Spinal cord (tissue), 10 donors: ENCODE results near the gene CXCR4. TPM values are rescaled to one million over a fixed set of nuclear protein-coding genes. Genes with fewer than 3 reads are reported as not detected.
A peak's percentile ranks its signal among the peaks of the same experiment; 100 is the strongest.

Experiments
- DNase-seq, 6 donors: peaks; one replicate each; pipeline versions ENCODE4 v3.0.0 to v3.0.0-alpha.2; 2013 to 2015; ENCODE audit warnings: low spot score in 6 of 6, low read depth in 4 of 6
- H3K27ac ChIP-seq: one replicate; pipeline ENCODE4 v1.5.1; 2013; ENCODE audit warnings: low read depth, low read length, control low read depth
- H3K27me3 ChIP-seq: one replicate; pipeline ENCODE4 v1.6.1; 2013; ENCODE audit warnings: low read length; ENCODE audit not compliant: control insufficient read depth, insufficient read depth
- H3K36me3 ChIP-seq: one replicate; pipeline ENCODE4 v1.6.1; 2013; ENCODE audit warnings: low read length; ENCODE audit not compliant: control insufficient read depth, insufficient read depth
- H3K4me1 ChIP-seq: one replicate; pipeline ENCODE4 v1.6.1; 2013; ENCODE audit warnings: low read length; ENCODE audit not compliant: control insufficient read depth, insufficient read depth
- H3K4me3 ChIP-seq: one replicate; pipeline ENCODE4 v1.5.1; 2013; ENCODE audit warnings: low read depth, low read length, control low read depth
- H3K9me3 ChIP-seq: one replicate; pipeline ENCODE4 v1.6.1; 2013; ENCODE audit warnings: low read length; ENCODE audit not compliant: control insufficient read depth, insufficient read depth
- WGBS: methylation state at CpG from one replicate; pipeline ENCODE4 v1.1.5; 2013; ENCODE audit warnings: missing lambda C conversion rate; ENCODE audit not compliant: insufficient coverage; 5-methylcytosine and 5-hydroxymethylcytosine counted together
- polyA plus RNA-seq, 2 donors: library from polyadenylated mRNA; unstranded; fragments of 120-200 nt; gene quantifications; one replicate each; pipeline ENCODE4 v1.2.1, GENCODE V29; 2013; ENCODE audit not compliant: insufficient read length in 2 of 2
- total RNA-seq, 2 donors: library from RNA; depleted of rRNA in 1 of 2; stranded (reverse); fragments of 120-200 nt in 1 of 2; fragments of >200 nt in 1 of 2; gene quantifications; one replicate each; pipeline versions ENCODE4 v1.2.3 to v1.2.4, GENCODE V29; 2013 to 2014
- donor health status: healthy.

CXCR4 gene
- total and polyA plus RNA-seq, 4 donors = 19.2 to 60.3 (median 48.1) TPM

DNA sequence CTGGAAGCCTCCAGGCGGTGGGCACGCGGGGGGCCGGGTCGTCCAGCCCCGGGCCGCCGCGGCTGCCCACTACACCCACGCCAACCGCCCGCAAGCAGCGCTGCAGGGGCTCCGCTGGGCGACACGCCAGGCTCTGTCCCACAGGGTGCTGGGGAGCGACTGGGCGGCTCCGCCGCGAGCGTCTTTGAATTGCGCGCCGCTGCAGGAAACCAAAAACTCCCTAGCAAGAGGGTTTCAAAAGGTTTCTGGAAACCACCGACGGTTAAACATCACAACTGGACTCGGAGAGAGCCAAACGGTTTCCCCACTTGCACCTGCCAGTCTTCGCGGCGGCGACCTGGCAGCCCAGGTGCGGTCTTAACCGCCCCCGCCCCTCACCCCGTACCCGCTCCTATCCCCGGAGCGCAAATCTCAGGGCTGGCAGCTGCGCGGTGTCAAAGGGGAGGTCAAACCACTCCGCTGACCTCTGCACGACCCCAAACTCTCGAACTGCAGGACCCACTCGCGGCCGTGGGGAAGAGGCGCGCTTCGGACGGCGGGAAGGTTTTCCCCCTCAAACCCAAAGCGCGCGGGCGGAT is 1.0 kb downstream of the CXCR4 start:
- Histone ChIP-seq H3K27ac (peak overlapping the region; percentile 76), H3K36me3 (no peaks in the 10 kb centered on the region), H3K4me3 (peak overlapping the region; percentile 59), H3K27me3 (peaks cover 38% of the 10 kb centered on the region), H3K9me3 (no peaks in the 10 kb centered on the region), H3K4me1 (peaks cover 33% of the 10 kb centered on the region)
- WGBS = under 1% methylated on average over 57 of the region's 57 CpGs
- peak in 2 of 6 donors; percentile 45 to 51 for DNase-seq

DNA sequence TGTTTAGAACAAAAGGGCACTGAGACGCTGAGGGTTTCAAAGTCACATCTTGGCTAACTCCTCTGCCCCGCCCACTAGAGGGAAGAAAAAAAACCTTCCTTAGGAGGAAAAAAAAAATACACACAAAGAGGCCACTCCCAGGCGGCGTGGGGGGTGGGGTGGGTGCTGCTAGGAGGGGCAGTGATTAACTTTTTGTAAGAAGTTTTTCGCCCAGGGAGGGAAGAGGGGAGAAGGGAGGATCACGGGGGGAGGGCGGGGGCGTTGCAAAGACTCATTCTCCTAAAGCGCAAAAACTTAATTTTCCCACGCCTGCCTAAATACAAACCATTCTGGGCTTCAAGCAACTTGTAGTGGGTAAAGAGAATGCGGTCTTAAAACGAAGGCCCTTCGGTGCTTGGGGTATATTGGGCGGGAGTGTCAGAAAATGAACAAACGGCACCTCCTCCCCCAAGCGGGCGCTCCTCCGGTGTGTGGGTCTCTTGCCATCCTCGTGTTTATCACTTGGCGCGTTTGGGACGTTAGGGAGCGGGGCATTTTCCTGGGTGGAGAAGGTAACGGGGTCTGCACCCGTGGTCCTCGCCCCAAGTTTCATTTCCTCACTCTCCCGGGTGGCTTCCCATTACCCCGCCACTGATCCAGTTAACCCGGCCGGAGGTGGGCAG is 1.7 kb downstream of the CXCR4 start:
- Histone ChIP-seq H3K27me3 (peaks cover 38% of the 10 kb centered on the region), H3K9me3 (no peaks in the 10 kb centered on the region), H3K36me3 (no peaks in the 10 kb centered on the region), H3K4me1 (peaks cover 37% of the 10 kb centered on the region), H3K4me3 (peak overlapping the region; percentile 59), H3K27ac (peak overlapping the region; percentile 34)
- WGBS = 0% methylated on average over 15 of the region's 30 CpGs
- DNase-seq = peak in 2 of 6 donors; percentile 65 to 75

GRCh38 chr2:136115183-136115761 is 2.7 kb downstream of the CXCR4 start:
- peaks cover 37% of the 10 kb centered on the region for H3K4me1 ChIP-seq
- H3K9me3 ChIP-seq = no peaks in the 10 kb centered on the region
- H3K27me3 ChIP-seq = peaks cover 35% of the 10 kb centered on the region
- H3K27ac ChIP-seq = no peak overlapping the region
- no peaks in the 10 kb centered on the region for H3K36me3 ChIP-seq
- WGBS = 62% methylated on average over 10 of the region's 12 CpGs
- no peak overlapping the region for H3K4me3 ChIP-seq
- no peak for DNase-seq

DNA sequence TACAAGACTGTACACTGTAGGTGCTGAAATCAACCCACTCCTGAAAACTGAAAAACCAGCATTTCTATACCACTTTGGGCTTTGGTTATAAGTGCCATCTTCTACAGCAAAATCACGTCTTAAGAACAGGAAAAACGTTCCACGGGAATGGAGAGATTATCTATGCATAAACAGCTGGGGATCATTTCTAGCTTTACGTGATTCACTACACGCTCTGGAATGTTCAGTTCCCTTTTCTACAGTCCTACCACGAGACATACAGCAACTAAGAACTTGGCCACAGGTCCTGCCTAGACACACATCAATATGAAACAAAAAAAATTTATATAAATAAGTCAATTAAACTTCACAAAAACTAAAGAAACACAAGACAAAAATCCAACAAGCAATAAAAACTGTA is 3.6 kb downstream of the CXCR4 start:
- H3K4me1 ChIP-seq = peaks cover 37% of the 10 kb centered on the region
- H3K27ac ChIP-seq = no peak overlapping the region
- H3K36me3 ChIP-seq = no peaks in the 10 kb centered on the region
- H3K4me3 ChIP-seq = no peak overlapping the region
- no CpG with 5 or more reads among the region's 6 CpGs for WGBS
- no peaks in the 10 kb centered on the region for H3K9me3 ChIP-seq
- H3K27me3 ChIP-seq = peaks cover 28% of the 10 kb centered on the region
- DNase-seq = no peak

DNA sequence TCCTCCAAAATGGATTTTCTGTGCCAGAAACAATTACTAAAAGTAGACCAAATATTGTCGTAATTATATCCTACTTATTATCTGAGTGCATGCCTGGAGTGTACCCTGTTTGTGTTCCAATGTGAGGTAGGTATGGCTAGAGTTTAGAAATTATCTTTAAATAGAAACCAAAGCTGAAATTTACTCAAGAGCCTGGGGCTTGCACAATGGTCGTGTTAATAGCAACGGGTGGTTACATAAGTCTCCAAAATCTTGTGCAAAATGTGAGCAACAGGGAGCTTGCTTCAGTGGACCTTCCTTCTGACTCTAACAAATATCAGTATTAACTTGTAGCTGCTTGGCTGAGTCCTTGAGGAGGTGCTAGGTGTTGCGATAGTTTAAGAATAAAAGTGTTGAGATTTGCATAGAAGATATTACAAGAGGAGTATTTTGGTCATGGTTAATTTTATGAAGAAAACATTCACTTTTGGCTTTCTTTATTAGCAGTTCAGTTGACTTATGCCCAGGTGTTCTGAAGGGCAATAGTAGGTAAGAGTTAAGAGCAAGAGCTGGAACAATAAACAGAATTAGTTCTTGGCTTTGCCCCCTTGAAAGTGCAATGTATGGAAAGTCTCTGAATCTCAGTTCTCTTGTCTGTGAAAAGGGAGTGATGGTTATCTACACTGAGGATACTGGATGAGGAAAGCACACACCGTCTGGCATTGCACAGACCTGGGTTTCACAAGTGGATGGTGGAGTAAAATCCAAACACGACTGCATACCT is 4.6 kb downstream of the CXCR4 start:
- H3K36me3 ChIP-seq = no peaks in the 10 kb centered on the region
- H3K27me3 ChIP-seq = peaks cover 26% of the 10 kb centered on the region
- H3K27ac ChIP-seq = no peak overlapping the region
- no peak for DNase-seq
- peaks cover 31% of the 10 kb centered on the region for H3K4me1 ChIP-seq
- WGBS = 80% methylated on average over 1 of the region's 6 CpGs
- H3K4me3 ChIP-seq = no peak overlapping the region
- no peaks in the 10 kb centered on the region for H3K9me3 ChIP-seq

- Histone ChIP-seq H3K4me3 (no peak overlapping the region), H3K4me1 (peaks cover 25% of the 10 kb centered on the region), H3K9me3 (no peaks in the 10 kb centered on the region), H3K36me3 (no peaks in the 10 kb centered on the region), H3K27ac (no peak overlapping the region), H3K27me3 (peaks cover 22% of the 10 kb centered on the region)
- DNase-seq = peak in 2 of 6 donors; percentile 81 to 82
- 0% methylated on average over 1 of the region's 5 CpGs for WGBS
These were observed 5.4 kb downstream of the CXCR4 start for GRCh38 chr2:136112317-136113208.

GRCh38 chr2:136111711-136112110 is 6.2 kb downstream of the CXCR4 start:
- H3K9me3 ChIP-seq = no peaks in the 10 kb centered on the region
- no peak overlapping the region for H3K4me3 ChIP-seq
- no peak for DNase-seq
- no peaks in the 10 kb centered on the region for H3K36me3 ChIP-seq
- WGBS = 35% methylated on average over 5 of the region's 6 CpGs
- peaks cover 17% of the 10 kb centered on the region for H3K4me1 ChIP-seq
- H3K27ac ChIP-seq = no peak overlapping the region
- H3K27me3 ChIP-seq = peaks cover 16% of the 10 kb centered on the region

DNA sequence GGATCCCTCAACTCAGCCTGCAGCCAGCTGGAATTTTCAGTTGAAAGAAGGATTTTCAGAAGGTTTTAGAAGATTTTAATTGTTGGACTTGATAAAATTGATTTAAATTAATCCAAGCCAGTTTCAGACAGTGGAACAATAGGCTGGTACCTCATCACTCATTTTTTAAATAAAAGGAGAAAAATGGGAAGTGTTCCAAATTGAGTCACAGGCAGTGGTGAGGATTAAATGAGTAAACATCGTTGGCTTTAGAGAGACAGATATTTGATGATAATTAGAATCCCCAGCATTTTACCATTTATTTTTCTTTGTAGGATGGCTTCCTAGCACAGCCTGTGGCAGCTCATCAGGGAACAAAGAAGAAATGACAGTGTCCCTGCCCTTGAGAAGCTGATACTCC is 7.4 kb downstream of the CXCR4 start:
- Histone ChIP-seq H3K27ac (no peak overlapping the region), H3K4me1 (peaks cover 11% of the 10 kb centered on the region), H3K27me3 (peaks cover 6% of the 10 kb centered on the region), H3K4me3 (no peak overlapping the region), H3K9me3 (no peaks in the 10 kb centered on the region), H3K36me3 (no peaks in the 10 kb centered on the region)
- WGBS = no CpG with 5 or more reads among the region's 1 CpG
- DNase-seq = no peak

DNA sequence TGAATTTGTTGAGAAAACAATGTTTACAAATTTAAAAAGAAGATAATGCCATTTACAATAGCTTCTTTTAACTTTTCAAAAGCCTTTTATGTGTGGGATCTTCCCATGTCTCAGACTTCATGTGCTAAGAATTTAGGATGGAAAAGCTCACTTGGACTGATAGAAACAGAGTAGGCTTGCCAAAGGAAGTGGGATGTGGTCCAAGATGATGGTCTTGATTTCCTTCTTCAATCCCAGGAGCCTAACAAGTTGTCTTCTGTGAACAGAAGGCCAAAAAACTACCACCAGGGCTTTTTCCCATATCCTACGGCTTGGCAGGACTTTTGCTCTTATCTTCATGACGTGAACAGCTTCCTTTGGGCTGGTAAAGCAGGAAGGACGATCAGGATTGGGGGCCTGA is 9.5 kb downstream of the CXCR4 start:
- H3K4me3 ChIP-seq = no peak overlapping the region
- no CpG with 5 or more reads among the region's 3 CpGs for WGBS

More for the DNA sequence above, 9.5 kb downstream of the CXCR4 start:
- H3K27me3 ChIP-seq = peaks cover 5% of the 10 kb centered on the region
- no peak overlapping the region for H3K27ac ChIP-seq
- no peaks in the 10 kb centered on the region for H3K36me3 ChIP-seq
- no peaks in the 10 kb centered on the region for H3K9me3 ChIP-seq
- peak in 2 of 6 donors; percentile 39 to 58 for DNase-seq
- peaks cover 8% of the 10 kb centered on the region for H3K4me1 ChIP-seq
